ENCODE data around the gene MOCS3.
"Not testable (repeated sequence)": the region's sequence is repeated elsewhere in the genome, so short reads cannot be mapped to it uniquely, and the experiment has no call there.

MOCS3 gene

GRCh38 chr20:50932691-50933280, 25.8 kb upstream of the MOCS3 start:
- DNase-seq = no peak

DNA sequence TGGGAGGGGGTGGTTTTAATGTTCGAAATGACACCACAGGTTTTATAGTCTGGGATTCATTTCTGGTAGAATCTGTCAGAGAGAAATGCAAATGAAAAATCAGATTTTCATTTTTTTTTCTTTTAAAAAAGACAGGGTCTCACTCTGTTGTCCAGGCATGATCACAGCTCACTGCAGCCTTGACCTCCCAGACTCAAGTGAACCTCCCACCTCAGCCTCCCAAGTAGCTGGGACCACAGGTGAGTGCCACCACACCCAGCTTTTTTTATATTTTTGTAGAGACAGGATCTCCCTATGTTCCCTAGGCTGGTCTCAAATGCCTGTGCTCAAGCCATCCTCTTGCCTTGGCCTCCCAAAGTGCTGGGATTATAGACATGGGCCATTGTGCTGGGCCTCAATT, 25.0 kb upstream of the MOCS3 start:
- no peak for DNase-seq

DNA sequence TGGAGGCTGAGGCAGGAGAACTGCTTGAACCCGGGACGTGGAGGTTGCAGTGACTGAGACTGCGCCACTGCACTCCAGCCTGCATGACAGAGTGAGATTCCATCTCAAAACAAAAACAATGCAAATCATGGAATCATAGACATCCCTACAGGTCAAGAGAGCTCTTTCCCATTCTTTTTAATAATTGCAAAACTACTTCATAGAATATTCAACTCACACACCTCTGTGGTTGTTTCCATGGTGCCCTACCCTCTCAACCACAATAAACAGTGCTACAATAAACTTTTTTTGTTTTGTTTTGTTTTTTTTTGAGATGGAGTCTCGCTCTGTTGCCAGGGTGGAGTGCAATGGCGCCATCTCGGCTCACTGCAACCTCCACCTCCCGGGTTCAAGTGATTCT, 15.5 kb upstream of the MOCS3 start:
- DNase-seq = no peak

- DNase-seq = no peak
Observed at GRCh38 chr20:50948132-50948785, 10.4 kb upstream of the MOCS3 start.

DNA sequence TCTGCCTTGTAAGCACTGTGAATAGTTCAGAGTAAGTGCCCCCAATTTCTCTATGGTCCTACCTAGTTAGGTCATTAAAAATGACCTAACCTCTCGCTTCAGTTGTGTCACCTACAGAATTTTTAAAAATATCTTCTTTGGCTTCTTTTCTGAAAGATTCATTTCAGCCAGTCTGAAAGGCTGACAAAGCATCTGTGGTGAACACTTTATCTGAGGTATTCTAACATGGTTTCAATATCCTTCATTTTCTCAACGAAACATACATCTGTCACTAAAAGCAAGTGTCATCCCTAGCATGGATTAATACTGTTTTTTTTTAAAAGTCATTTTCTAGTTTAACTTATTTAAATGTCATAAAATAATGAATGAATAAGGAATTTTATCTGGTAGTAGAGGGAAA, 5.4 kb upstream of the MOCS3 start:
- no peak for DNase-seq

- DNase-seq = no peak
Observed at GRCh38 chr20:50953821-50954220, 4.8 kb upstream of the MOCS3 start.

GRCh38 chr20:50957276-50957675, 1.3 kb upstream of the MOCS3 start:
- no peak for DNase-seq

- DNase-seq = peak; percentile 93
Observed at GRCh38 chr20:50957798-50958614, 612 bp upstream of the MOCS3 start, which contains the start of gene DPM1. Gene DPM1, minus strand, starts transcription at chr20:50958532. Its CDS starts 9 bp downstream, at chr20:50958523.

DNA sequence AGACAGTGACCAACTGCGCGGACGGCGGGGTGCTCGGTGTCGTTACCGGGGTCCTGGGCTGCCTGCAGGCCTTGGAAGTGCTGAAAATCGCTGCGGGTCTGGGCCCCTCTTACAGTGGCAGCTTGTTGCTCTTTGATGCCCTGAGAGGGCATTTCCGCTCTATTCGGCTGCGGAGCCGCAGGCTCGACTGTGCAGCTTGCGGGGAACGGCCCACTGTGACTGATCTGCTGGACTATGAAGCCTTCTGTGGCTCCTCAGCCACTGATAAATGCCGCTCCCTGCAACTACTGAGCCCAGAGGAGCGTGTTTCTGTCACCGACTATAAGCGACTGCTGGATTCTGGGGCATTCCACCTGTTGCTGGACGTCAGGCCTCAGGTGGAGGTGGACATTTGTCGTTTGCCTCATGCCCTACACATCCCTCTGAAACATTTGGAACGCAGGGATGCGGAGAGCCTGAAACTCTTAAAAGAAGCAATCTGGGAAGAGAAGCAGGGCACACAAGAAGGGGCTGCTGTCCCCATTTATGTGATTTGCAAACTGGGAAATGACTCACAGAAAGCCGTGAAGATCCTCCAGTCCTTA, 1.0 kb downstream of the MOCS3 start:
- DNase-seq = no peak

DNA sequence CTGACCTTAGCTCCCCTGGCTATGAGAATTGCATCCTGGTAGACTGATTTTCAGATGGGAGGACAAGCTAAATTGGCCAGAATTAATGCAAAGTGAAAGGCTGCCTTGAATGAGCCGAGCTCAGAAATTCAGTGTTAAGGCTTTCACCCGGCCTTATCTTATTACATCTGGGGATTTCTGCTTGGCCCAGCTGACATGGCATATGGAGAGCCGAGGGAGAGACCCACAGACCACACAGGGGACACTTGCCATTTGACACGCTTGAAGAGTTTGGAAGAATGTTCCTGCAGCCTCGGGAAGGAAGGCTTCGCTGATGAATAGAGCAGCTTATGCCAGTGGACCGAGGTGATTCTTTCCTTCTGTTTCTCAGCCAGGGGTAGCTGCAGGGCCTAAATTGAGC, 9.0 kb downstream of the MOCS3 start:
- DNase-seq = no peak

GRCh38 chr20:50968289-50968688, 9.7 kb downstream of the MOCS3 start:
- DNase-seq = no peak

GRCh38 chr20:50969435-50969834, 10.8 kb downstream of the MOCS3 start:
- no peak for DNase-seq

- no peak for DNase-seq
Observed at GRCh38 chr20:50969912-50970311, 11.3 kb downstream of the MOCS3 start.

DNA sequence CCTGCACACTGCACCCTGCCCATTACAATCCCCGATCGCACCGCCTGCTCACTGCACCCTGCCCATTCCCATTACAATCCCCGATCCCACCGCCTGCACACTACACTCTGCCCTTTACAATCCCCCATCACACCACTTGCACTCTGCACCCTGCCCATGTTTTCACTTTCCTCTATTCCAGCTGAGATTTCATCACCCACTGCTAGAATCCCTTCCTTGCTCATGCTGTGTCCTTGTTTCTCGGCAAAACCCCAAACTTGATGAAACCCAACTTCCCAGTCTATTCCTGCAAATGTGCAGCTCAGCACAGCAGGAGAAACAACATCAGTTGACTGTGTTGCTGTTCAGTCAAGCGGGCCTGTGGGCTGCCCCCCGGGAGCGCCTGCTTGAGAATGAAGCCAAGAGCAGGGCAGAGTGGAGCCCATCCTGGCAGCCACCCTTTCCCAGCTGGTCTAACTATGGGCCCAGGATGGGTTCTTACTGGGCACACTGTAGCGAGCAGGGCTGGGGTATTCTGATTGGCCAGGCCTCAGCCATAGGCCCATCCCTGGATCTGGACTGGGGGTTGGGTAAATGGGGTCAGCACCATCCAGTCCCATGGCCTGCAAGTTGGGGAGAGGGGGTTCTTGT, 17.2 kb downstream of the MOCS3 start:
- no peak for DNase-seq

DNA sequence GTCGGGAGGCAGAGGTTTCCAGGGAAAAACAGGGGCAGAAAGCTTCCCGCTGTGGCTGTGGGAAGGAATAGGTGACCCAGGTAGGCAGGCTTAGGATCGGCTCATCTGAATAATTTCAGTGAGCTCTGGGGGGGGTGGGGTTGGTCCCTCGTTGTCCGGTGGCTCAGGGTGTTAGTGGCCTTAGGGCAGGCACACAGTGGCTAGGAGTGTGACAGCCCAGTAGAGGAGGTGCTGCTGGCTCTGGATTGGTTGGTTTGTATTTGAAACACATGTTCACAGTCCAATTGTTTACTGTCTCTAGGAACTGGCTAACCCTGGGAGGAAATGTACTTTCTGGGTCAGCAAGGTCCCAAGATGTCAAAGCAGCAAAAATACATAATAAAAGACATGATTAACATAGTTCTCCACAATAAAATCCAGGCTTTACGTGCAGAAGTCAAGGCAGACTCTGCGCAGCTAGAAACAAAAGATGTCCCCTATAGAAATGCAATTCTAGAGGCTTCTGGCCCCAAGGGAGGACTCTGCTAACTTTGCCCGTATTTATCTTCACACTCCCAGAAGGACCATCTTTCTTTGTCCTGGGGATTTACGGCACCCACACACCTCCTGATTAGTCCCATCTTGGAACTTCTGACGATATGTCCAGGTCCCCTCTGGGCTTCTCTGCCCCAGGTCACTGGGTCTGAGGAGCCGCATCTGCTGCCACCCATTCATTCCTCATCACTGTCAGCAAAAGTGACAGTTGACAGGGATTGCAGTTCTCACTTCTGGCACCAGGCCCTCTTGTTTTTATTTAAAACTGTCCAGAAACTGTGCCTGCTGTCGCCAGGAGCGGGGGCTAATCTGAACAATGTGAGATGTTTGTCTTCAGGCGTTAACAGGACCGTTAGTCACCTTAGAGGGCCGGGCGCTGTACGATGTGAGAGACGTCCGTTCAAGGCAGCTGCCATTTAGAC, 18.7 kb downstream of the MOCS3 start:
- no peak for DNase-seq

DNA sequence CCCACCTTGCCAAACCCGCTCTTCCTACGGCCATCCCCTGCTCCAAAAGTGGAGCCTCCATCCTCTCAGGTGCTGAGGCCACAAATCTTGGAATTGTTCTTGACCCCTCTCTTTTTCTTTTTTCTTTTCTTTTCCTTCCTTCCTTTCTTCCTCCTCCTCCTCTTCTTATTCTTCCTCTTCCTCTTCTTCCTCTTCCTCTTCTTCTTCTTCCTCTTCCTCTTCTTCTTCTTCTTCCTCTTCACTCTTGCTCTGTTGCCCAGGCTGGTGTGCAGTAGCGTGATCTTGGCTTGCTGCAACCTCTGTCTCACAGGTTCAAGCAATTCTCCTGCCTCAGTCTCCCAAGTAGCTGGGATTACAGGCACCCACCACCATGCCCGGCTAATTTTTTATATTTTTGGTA, 19.9 kb downstream of the MOCS3 start:
- DNase-seq = not testable (repeated sequence)

DNA sequence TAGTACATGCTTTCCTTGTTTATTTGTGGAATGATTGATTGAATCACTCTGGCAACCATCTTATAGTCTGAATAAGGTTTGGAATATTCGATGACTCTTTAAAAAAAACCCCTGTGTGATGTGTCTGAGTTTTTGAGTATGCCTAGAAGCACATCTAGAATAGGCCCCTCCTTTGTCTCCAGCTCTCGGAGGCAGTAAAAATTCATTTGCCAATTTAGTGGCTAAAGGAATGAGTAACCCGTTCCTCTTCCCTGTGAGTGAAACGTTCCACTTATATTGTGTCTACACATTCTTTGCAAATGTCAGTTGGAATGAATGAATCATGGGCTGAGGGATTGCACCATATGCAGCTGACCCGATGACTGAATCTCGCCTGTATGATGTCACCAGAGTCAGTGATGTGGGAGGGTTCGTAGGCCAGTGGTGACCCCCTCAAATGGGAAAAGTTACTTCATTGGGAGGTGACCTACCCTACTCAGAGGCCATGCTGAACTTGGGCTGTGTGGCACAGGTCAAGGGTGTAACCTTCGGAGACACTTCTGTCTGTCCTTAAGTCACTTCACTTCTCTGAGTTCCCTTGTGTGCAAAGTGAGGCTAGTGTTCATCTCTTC, 21.6 kb downstream of the MOCS3 start:
- DNase-seq = no peak

DNA sequence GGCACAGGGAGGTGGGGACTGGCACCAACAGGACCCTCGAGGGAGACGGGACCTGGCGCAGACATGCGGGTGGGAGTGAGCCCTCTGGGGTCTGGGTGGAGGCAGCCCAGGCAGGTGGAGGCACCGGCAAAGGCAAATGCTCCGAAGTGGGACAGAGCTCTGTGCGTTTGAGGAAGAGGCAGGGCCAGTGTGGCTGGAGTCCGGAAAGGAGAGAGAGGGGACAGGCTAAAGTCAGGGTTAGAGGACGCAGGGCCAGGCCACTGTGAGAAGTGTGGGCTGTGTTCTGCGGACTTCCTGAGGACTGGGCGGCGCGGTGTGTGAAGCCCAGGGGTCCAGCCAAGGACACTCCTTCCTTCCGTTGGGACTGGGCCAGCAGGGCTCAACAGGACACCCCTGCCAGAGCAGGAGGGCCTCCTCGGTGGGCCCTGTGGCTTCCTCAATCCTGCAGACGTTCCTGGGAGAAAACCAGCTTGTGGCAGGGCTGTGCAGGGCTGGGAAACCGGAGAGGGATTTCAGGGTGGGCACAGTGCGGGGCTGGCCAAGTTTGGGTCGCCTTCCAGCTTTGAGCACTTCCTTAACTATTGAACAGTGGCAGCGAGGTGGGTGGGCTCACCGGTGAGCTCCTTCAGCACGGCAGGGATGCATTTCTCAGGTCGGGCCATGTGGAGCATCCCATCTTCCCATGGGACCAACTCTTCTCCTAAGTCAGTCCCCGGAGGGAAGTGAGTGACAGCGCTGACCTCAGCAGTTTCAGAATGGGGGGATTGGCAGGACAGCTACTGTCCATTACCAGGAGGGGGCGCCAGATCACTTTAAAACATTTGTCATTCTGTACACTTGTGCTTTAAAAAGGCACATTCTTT, 22.5 kb downstream of the MOCS3 start:
- DNase-seq = peak; percentile 9

DNA sequence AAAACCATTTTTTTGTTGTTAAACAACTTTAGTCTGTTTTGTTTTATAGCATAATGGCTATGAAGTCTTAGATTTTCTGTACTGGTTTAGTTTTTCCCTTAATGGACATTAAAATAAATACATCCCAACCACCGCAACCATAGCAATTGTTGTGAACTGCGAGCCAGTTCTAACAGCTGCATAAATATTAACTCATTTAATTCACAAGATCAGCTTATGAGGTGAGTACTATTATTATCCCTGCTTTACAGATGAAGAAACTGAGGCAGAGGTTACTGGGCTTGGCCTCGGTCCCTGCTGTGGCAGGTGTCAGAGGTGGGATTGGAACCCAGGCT, 23.1 kb downstream of the MOCS3 start:
- no peak for DNase-seq

DNA sequence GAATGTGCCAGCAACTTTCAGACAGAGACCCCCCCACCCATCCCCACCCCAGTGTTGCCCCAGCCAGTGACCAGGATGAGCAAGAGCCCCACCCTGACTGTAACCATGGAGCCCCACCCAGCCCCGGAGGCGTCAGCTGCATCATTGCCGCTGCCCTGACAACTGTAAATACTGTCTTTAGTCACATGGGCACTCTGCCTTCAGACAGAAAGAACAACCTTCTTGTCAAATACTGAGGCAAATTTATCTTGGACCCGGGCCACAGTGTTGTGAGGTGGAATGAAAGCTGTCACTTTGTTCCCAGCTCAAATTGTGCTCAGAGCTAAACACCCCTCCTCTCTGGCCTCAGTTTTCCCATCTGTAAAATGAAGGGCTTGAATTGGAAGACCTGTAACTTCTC, 23.7 kb downstream of the MOCS3 start:
- DNase-seq = peak; percentile 82

- no peak for DNase-seq
Observed at GRCh38 chr20:50983321-50983720, 24.7 kb downstream of the MOCS3 start.

All from NCI-H2029 (cell line).